ENCODE results near the gene RILPL1. TPM values are rescaled to one million over a fixed set of nuclear protein-coding genes. Genes with fewer than 3 reads are reported as not detected.

RILPL1 gene
- total and polyA plus RNA-seq, 9 of the 15 experiments (the other 6 are each of a cell fraction or from before 2014, with no cell fraction given), result 0.25 to 10.6 (median 8.6) TPM

- no peak for TF ChIP-seq RNF2 (IDR thresholded peaks at IDR 0.05)
- no peak for TF ChIP-seq ZNF175 (CRISPR knock-in tag; IDR thresholded peaks at IDR 0.05; ENCODE audit: low read depth)
- TF ChIP-seq ADNP (tag; IDR thresholded peaks at IDR 0.05), result 0 out of 2 replicates have a peak, but pooled peaks have one; percentile 24
- TF ChIP-seq ZBTB33 (CRISPR knock-in tag; IDR thresholded peaks at IDR 0.05), result peak; percentile 79
- TF ChIP-seq YY1 (IDR thresholded peaks at IDR 0.05; ENCODE audit: borderline replicate concordance in 1 of 3, control insufficient read depth in 1 of 3, extremely low read depth in 1 of 3, insufficient read depth in 3 of 3, insufficient read length in 1 of 3, insufficient replicate concordance in 2 of 3, low read depth in 1 of 3, low read length in 2 of 3), result peak in 1 of 3 experiments; percentile 2
- no peak for TF ChIP-seq MNT (conservative IDR thresholded peaks at IDR 0.05)
- TF ChIP-seq SUPT5H (IDR thresholded peaks at IDR 0.05), result no peak
- no peak for TF ChIP-seq TRIM24 (IDR thresholded peaks at IDR 0.05)
- no peak for TF ChIP-seq U2AF2 (optimal IDR thresholded peaks at IDR 0.05; ENCODE audit: low read depth, low read length)
- TF ChIP-seq SIN3A (IDR thresholded peaks at IDR 0.05; ENCODE audit: borderline replicate concordance in 2 of 2, control insufficient read depth in 1 of 2, low read depth in 2 of 2, low read length in 2 of 2), result no peak
- peak; percentile 79; the same call in 1 of the 2 replicates for TF ChIP-seq TSC22D4 (tag; IDR thresholded peaks at IDR 0.05)
- no peak for TF ChIP-seq DMBX1 (CRISPR knock-in tag; IDR thresholded peaks at IDR 0.05; ENCODE audit: borderline replicate concordance)
- no peak for TF ChIP-seq SRF (CRISPR knock-in tag; IDR thresholded peaks at IDR 0.05)
- TF ChIP-seq ZNF584 (CRISPR knock-in tag; IDR thresholded peaks at IDR 0.05; ENCODE audit: low read depth), result no peak
- TF ChIP-seq MAZ (CRISPR knock-in tag; conservative IDR thresholded peaks at IDR 0.05 in 1 of 2, IDR thresholded peaks at IDR 0.05 in 1 of 2), result no peak
Measured at GRCh38 chr12:123512838-123513665, 20.5 kb downstream of the RILPL1 start (continued).

All from K562 (cell line).